Measurements from ENCODE around the gene PFKFB3.
"Not testable (repeated sequence)": the region's sequence is repeated elsewhere in the genome, so short reads cannot be mapped to it uniquely, and the experiment has no call there.

PFKFB3 gene

GRCh38 chr10:6202098-6202683 is 541 bp upstream of the PFKFB3 start:
- no peak for DNase-seq (ENCODE audit: low spot score)

GRCh38 chr10:6203331-6204062 is 765 bp downstream of the PFKFB3 start:
- DNase-seq (ENCODE audit: low spot score), result peak; percentile 49

GRCh38 chr10:6204063-6204340 is 1.3 kb downstream of the PFKFB3 start:
- DNase-seq (ENCODE audit: low spot score), result no peak

- no peak for DNase-seq (ENCODE audit: low spot score)
Observed at GRCh38 chr10:6204341-6205191, 1.8 kb downstream of the PFKFB3 start.

- not testable (repeated sequence) for DNase-seq (ENCODE audit: low spot score)
Observed at GRCh38 chr10:6206486-6206885, 3.8 kb downstream of the PFKFB3 start.

- no peak for DNase-seq (ENCODE audit: low spot score)
Observed at GRCh38 chr10:6207658-6208057, 4.9 kb downstream of the PFKFB3 start.

- no peak for DNase-seq (ENCODE audit: low spot score)
Observed at GRCh38 chr10:6208799-6209235, 6.1 kb downstream of the PFKFB3 start.

- no peak for DNase-seq (ENCODE audit: low spot score)
Observed at GRCh38 chr10:6211341-6211670, 8.6 kb downstream of the PFKFB3 start.

GRCh38 chr10:6211671-6212635 is 9.2 kb downstream of the PFKFB3 start:
- no peak for DNase-seq (ENCODE audit: low spot score)

- no peak for DNase-seq (ENCODE audit: low spot score)
Observed at GRCh38 chr10:6212806-6213205, 10.1 kb downstream of the PFKFB3 start.

GRCh38 chr10:6213257-6213905 is 10.6 kb downstream of the PFKFB3 start:
- DNase-seq (ENCODE audit: low spot score), result no peak

GRCh38 chr10:6213908-6214307 is 11.2 kb downstream of the PFKFB3 start:
- DNase-seq (ENCODE audit: low spot score), result no peak

GRCh38 chr10:6214612-6215011 is 11.9 kb downstream of the PFKFB3 start:
- no peak for DNase-seq (ENCODE audit: low spot score)

GRCh38 chr10:6215241-6215640 is 12.5 kb downstream of the PFKFB3 start:
- no peak for DNase-seq (ENCODE audit: low spot score)

- DNase-seq (ENCODE audit: low spot score), result no peak
Observed at GRCh38 chr10:6215683-6216484, 13.2 kb downstream of the PFKFB3 start.

- DNase-seq (ENCODE audit: low spot score), result no peak
Observed at GRCh38 chr10:6216916-6217315, 14.2 kb downstream of the PFKFB3 start.

- no peak for DNase-seq (ENCODE audit: low spot score)
Observed at GRCh38 chr10:6217611-6218010, 14.9 kb downstream of the PFKFB3 start.

- DNase-seq (ENCODE audit: low spot score), result no peak
Observed at GRCh38 chr10:6218692-6219493, 16.2 kb downstream of the PFKFB3 start.

GRCh38 chr10:6219494-6219836 is 16.7 kb downstream of the PFKFB3 start:
- DNase-seq (ENCODE audit: low spot score), result no peak

Measured in SW480 (cell line).